PC-3 (cell line): ENCODE results near the gene IFI30. TPM values are rescaled to one million over a fixed set of nuclear protein-coding genes. Genes with fewer than 3 reads are reported as not detected.

ENCODE experiments used
- ATAC-seq: fragments of 200-7000 bp; cut with Tn5 transposase; 2 replicates; pipeline ENCODE4 v1.9.1; 2020; ENCODE audit warnings: mild to moderate bottlenecking, moderate library complexity
- BruUV-seq: library from RNA; stranded (reverse); fragments of 400-500 nt; replicated peaks from 2 replicates; lab custom pipeline; 2021; lab: Mats Ljungman, UMichigan
- CTCF ChIA-PET: fragments of 300-600 bp; sonication (Branson Sonifier 250); formaldehyde crosslinking; loops from one replicate; lab custom pipeline; 2022; ENCODE audit warnings: antibody characterized with exemption; lab: Charles Lee
- POLR2A ChIA-PET: fragments of 300-600 bp; sonication (Branson Sonifier 250); formaldehyde crosslinking; loops from one replicate; lab custom pipeline; 2022; ENCODE audit warnings: antibody characterized with exemption; ENCODE audit not compliant: unreplicated experiment; lab: Charles Lee
- DNase-seq: peaks from one replicate; pipeline ENCODE4 v3.0.0-alpha.2; 2015
- H2AFZ ChIP-seq: fragments of 300-600 bp; sonication (generic); 2 replicates; pipeline ENCODE4 v1.6.0; 2016; ENCODE audit warnings: antibody characterized with exemption, low read length
- H3F3A ChIP-seq: fragments of 300-600 bp; sonication (generic); one replicate; pipeline ENCODE4 v1.6.0; 2017; ENCODE audit warnings: antibody characterized with exemption, low read length, control low read depth, mild to moderate bottlenecking; ENCODE audit not compliant: unreplicated experiment
- H3K27ac ChIP-seq: fragments of 300-600 bp; sonication (generic); 2 replicates; pipeline ENCODE4 v1.5.1; 2016; ENCODE audit warnings: mild to moderate bottlenecking, low read length
- H3K27me3 ChIP-seq: fragments of 300-600 bp; sonication (generic); 2 replicates; pipeline ENCODE4 v1.6.1; 2016; ENCODE audit warnings: low read length, mixed read lengths
- H3K36me3 ChIP-seq: fragments of 300-600 bp; sonication (generic); 2 replicates; pipeline ENCODE4 v1.6.1; 2016; ENCODE audit warnings: low read depth, mixed run types, low read length, mixed read lengths
- H3K4me1 ChIP-seq: fragments of 300-600 bp; sonication (generic); 2 replicates; pipeline ENCODE4 v1.5.1; 2016; ENCODE audit warnings: low read length; ENCODE audit not compliant: insufficient read depth
- H3K4me2 ChIP-seq: fragments of 300-600 bp; sonication (generic); 2 replicates; pipeline ENCODE4 v1.6.0; 2016; ENCODE audit warnings: low read length
- H3K4me3 ChIP-seq: fragments of 300-600 bp; sonication (generic); 2 replicates; pipeline ENCODE4 v1.5.1; 2016; ENCODE audit warnings: mild to moderate bottlenecking, low read length, mixed read lengths
- H3K79me2 ChIP-seq: fragments of 300-600 bp; sonication (generic); 2 replicates; pipeline ENCODE4 v1.6.1; 2017; ENCODE audit warnings: low read length, mixed read lengths
- H3K9ac ChIP-seq: fragments of 300-600 bp; sonication (generic); 2 replicates; pipeline ENCODE4 v1.6.0; 2016; ENCODE audit warnings: mild to moderate bottlenecking, low read length
- H3K9me2 ChIP-seq: fragments of 300-600 bp; sonication (generic); replicated peaks from 2 replicates; pipeline ENCODE4 v1.6.1; 2016; ENCODE audit warnings: mixed run types, low read length, mixed read lengths
- H3K9me3 ChIP-seq: fragments of 300-600 bp; sonication (generic); 2 replicates; pipeline ENCODE4 v1.6.1; 2016; ENCODE audit warnings: low read length, mixed read lengths
- H4K20me1 ChIP-seq: fragments of 300-600 bp; sonication (generic); 2 replicates; pipeline ENCODE4 v1.6.1; 2016; ENCODE audit warnings: low read length, mixed read lengths
- EZH2 ChIP-seq: fragments of 300-600 bp; sonication (generic); IDR thresholded peaks from one replicate; pipeline ENCODE4 v1.6.1; 2017; ENCODE audit warnings: antibody characterized with exemption, mild to moderate bottlenecking, low read length; ENCODE audit not compliant: unreplicated experiment
- EZH2phosphoT487 ChIP-seq: fragments of 300-600 bp; sonication (generic); IDR thresholded peaks from 2 replicates; pipeline ENCODE4 v1.6.1; 2018; ENCODE audit warnings: mild to moderate bottlenecking, antibody characterized with exemption, low read length, borderline replicate concordance
- intact Hi-C: fragments of 100-400 bp; cut with micrococcal nuclease; formaldehyde crosslinking; loops from 2 replicates; pipeline ENCODE4 v1.9.0; 2023
- total RNA-seq: library from RNA; depleted of rRNA; stranded (reverse); fragments of >200 nt; gene quantifications from 2 replicates; pipeline ENCODE4 v1.2.3, GENCODE V29; 2014
- TF ChIP-seq, protein P1 (sequence below): fragments of 300-600 bp; sonication (generic); conservative IDR thresholded peaks from 2 replicates; pipeline ENCODE4 v1.5.1; 2017; ENCODE audit warnings: antibody characterized with exemption, low read depth, mild to moderate bottlenecking, low read length

The IFI30 gene
- total RNA-seq, 1 experiment from 2014 or later: 31.1 TPM

DNA sequence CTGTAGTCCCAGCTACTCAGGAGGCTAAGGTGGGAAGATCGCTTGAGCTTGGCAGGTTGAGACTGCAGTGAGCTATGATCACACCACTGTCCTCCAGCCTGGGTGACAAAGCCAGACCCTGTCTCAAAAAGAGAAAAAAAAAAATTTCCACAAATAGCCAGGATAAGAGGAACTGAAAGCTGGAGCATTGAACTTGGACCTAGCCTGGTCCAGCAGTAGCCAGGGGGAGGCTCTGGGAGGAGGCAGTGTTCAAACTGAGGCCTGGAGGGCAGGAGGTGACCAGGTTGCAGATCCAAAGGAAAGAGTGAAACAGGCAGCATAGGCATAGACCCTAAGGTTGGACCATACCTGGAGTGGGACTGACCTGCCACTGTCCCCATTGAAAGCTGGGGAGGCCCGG is 47.5 kb upstream of the IFI30 start:
- no peak overlapping the region for H3K4me3 ChIP-seq
- no peaks in the 10 kb centered on the region for H3K27me3 ChIP-seq
- no peak for TF ChIP-seq EZH2
- TF ChIP-seq, protein P1, sequence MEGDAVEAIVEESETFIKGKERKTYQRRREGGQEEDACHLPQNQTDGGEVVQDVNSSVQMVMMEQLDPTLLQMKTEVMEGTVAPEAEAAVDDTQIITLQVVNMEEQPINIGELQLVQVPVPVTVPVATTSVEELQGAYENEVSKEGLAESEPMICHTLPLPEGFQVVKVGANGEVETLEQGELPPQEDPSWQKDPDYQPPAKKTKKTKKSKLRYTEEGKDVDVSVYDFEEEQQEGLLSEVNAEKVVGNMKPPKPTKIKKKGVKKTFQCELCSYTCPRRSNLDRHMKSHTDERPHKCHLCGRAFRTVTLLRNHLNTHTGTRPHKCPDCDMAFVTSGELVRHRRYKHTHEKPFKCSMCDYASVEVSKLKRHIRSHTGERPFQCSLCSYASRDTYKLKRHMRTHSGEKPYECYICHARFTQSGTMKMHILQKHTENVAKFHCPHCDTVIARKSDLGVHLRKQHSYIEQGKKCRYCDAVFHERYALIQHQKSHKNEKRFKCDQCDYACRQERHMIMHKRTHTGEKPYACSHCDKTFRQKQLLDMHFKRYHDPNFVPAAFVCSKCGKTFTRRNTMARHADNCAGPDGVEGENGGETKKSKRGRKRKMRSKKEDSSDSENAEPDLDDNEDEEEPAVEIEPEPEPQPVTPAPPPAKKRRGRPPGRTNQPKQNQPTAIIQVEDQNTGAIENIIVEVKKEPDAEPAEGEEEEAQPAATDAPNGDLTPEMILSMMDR: no peak
- TF ChIP-seq EZH2phosphoT487: no peak
- no peaks in the 10 kb centered on the region for H3K9me3 ChIP-seq
- ChIA-PET CTCF (no interaction called here), POLR2A (no interaction called here)
- H3K4me2 ChIP-seq: no peak overlapping the region
- H3K9ac ChIP-seq: no peak overlapping the region
- H3F3A ChIP-seq: no peaks in the 10 kb centered on the region
- H3K9me2 ChIP-seq: no peaks in the 10 kb centered on the region
- H4K20me1 ChIP-seq: no peaks in the 10 kb centered on the region
- H3K4me1 ChIP-seq: no peaks in the 10 kb centered on the region
- H2AFZ ChIP-seq: no peak overlapping the region
- H3K27ac ChIP-seq: no peak overlapping the region
- ATAC-seq (no peak), DNase-seq (no peak)
- H3K79me2 ChIP-seq: no peaks in the 10 kb centered on the region
- intact Hi-C loops: no loop called here
- H3K36me3 ChIP-seq: 0 out of 2 replicates have a peak, but pooled peaks cover 6% of the 10 kb centered on the region
- BruUV-seq: no TSS peak

- intact Hi-C loops: no loop called here
- Histone ChIP-seq H3K36me3 (0 out of 2 replicates have a peak, but pooled peaks cover 6% of the 10 kb centered on the region), H3K4me2 (no peak overlapping the region), H3K9me2 (no peaks in the 10 kb centered on the region), H3K27me3 (no peaks in the 10 kb centered on the region), H3K9ac (no peak overlapping the region), H3K27ac (no peak overlapping the region), H4K20me1 (no peaks in the 10 kb centered on the region), H3K4me3 (no peak overlapping the region), H3F3A (no peaks in the 10 kb centered on the region), H3K4me1 (no peaks in the 10 kb centered on the region), H3K79me2 (no peaks in the 10 kb centered on the region), H2AFZ (no peak overlapping the region), H3K9me3 (no peaks in the 10 kb centered on the region)
- TF ChIP-seq, protein P1: no peak
- TF ChIP-seq EZH2: no peak
- TF ChIP-seq EZH2phosphoT487: no peak
- BruUV-seq: no TSS peak
- ATAC-seq (no peak), DNase-seq (peak; percentile 35)
- CTCF ChIA-PET: no interaction called here
- POLR2A ChIA-PET: no interaction called here
Observed at GRCh38 chr19:18128044-18128443, 45.6 kb upstream of the IFI30 start.

DNA sequence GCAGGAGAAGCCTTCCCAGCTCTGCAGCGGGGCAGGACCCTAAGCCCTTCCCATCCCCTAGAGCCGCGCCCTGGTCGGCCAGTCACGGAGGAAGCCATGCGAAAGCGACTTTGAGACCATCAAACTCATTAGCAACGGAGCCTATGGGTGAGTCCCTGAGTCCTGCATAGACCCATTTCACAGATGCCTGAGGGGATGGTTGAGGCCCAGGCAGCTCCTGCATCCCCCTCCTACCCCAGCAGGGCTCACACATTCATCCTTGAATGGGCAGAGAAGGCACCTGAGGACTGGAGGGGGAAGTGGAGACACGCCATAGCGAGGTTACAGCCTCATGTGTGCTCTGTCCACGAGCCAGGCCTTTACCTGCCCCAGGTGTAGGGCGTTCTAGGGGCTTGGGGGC is 44.8 kb upstream of the IFI30 start:
- ChIA-PET CTCF (no interaction called here), POLR2A (no interaction called here)
- 0 out of 2 replicates have a peak, but pooled peaks cover 6% of the 10 kb centered on the region for H3K36me3 ChIP-seq
- no peaks in the 10 kb centered on the region for H3F3A ChIP-seq
- no peaks in the 10 kb centered on the region for H3K9me3 ChIP-seq
- H2AFZ ChIP-seq: no peak overlapping the region
- intact Hi-C loops: no loop called here
- no peaks in the 10 kb centered on the region for H4K20me1 ChIP-seq
- H3K9ac ChIP-seq: no peak overlapping the region
- no peaks in the 10 kb centered on the region for H3K4me1 ChIP-seq
- no peak overlapping the region for H3K27ac ChIP-seq
- H3K79me2 ChIP-seq: no peaks in the 10 kb centered on the region
- ATAC-seq (no peak), DNase-seq (no peak)
- no TSS peak for BruUV-seq
- H3K4me3 ChIP-seq: no peak overlapping the region
- TF ChIP-seq EZH2: no peak
- no peak for TF ChIP-seq EZH2phosphoT487
- TF ChIP-seq, protein P1: no peak
- no peaks in the 10 kb centered on the region for H3K27me3 ChIP-seq
- no peaks in the 10 kb centered on the region for H3K9me2 ChIP-seq
- H3K4me2 ChIP-seq: no peak overlapping the region
